HEK293 (cell line): ENCODE results near the gene SLC26A8.

Experiments used
- HOXD13 ChIP-seq: sonication (generic); formaldehyde crosslinking; IDR thresholded peaks from 2 replicates; pipeline ENCODE4 v1.8.0; 2022; ENCODE audit warnings: missing genetic modification reagents, borderline replicate concordance
- KLF9 ChIP-seq: fragments of 450-650 bp; formaldehyde crosslinking; IDR thresholded peaks from 2 replicates; pipeline ENCODE4 v1.5.1; 2016; ENCODE audit warnings: missing biosample characterization, missing genetic modification characterization, low read depth
- RBAK ChIP-seq: fragments of 450-650 bp; formaldehyde crosslinking; IDR thresholded peaks from 2 replicates; pipeline ENCODE4 v1.5.1; 2016; ENCODE audit warnings: missing biosample characterization, missing genetic modification characterization
- SCRT1 ChIP-seq: fragments of 450-650 bp; formaldehyde crosslinking; IDR thresholded peaks from 2 replicates; pipeline ENCODE4 v1.5.1; 2016; ENCODE audit warnings: missing biosample characterization, missing genetic modification characterization, borderline replicate concordance
- ZNF10 ChIP-seq: fragments of 450-650 bp; formaldehyde crosslinking; IDR thresholded peaks from 2 replicates; pipeline ENCODE4 v1.5.1; 2017; ENCODE audit warnings: missing biosample characterization, missing genetic modification characterization
- ZNF133 ChIP-seq: fragments of 450-650 bp; formaldehyde crosslinking; IDR thresholded peaks from 2 replicates; pipeline ENCODE4 v1.5.1; 2016; ENCODE audit warnings: missing biosample characterization, missing genetic modification characterization
- ZNF214 ChIP-seq: fragments of 450-650 bp; formaldehyde crosslinking; IDR thresholded peaks from 2 replicates; pipeline ENCODE4 v1.5.1; 2017; ENCODE audit warnings: missing biosample characterization, mild to moderate bottlenecking, missing genetic modification characterization, borderline replicate concordance
- ZNF23 ChIP-seq: fragments of 450-650 bp; formaldehyde crosslinking; IDR thresholded peaks from 2 replicates; pipeline ENCODE4 v1.5.1; 2016; ENCODE audit warnings: missing biosample characterization, missing genetic modification characterization, borderline replicate concordance
- ZNF248 ChIP-seq: fragments of 450-650 bp; formaldehyde crosslinking; IDR thresholded peaks from 2 replicates; pipeline ENCODE4 v1.5.1; 2017; ENCODE audit warnings: missing biosample characterization, missing genetic modification characterization
- ZNF37A ChIP-seq: fragments of 450-650 bp; IDR thresholded peaks from 2 replicates; pipeline ENCODE4 v1.5.1; 2018; ENCODE audit warnings: missing biosample characterization, missing genetic modification characterization
- ZNF426 ChIP-seq: fragments of 450-650 bp; formaldehyde crosslinking; IDR thresholded peaks from 2 replicates; pipeline ENCODE4 v1.5.1; 2017; ENCODE audit warnings: missing biosample characterization, missing genetic modification characterization, mild to moderate bottlenecking, inconsistent platforms, moderate library complexity
- ZNF548 ChIP-seq: fragments of 450-650 bp; formaldehyde crosslinking; IDR thresholded peaks from 2 replicates; pipeline ENCODE4 v1.5.1; 2016; ENCODE audit warnings: missing biosample characterization, missing genetic modification characterization
- ZNF555 ChIP-seq: fragments of 450-650 bp; formaldehyde crosslinking; conservative IDR thresholded peaks from 2 replicates; pipeline ENCODE4 v1.5.1; 2017; ENCODE audit warnings: missing biosample characterization, mild to moderate bottlenecking, missing genetic modification characterization, inconsistent platforms
- ZNF571 ChIP-seq: fragments of 450-650 bp; formaldehyde crosslinking; IDR thresholded peaks from 2 replicates; pipeline ENCODE4 v1.5.0; 2017; ENCODE audit warnings: missing biosample characterization, missing genetic modification characterization
- ZNF585B ChIP-seq: fragments of 450-650 bp; formaldehyde crosslinking; IDR thresholded peaks from 2 replicates; pipeline ENCODE4 v1.5.1; 2016; ENCODE audit warnings: missing biosample characterization, missing genetic modification characterization
- ZNF626 ChIP-seq: fragments of 450-650 bp; sonication (Bioruptor Pico); formaldehyde crosslinking; IDR thresholded peaks from 2 replicates; pipeline ENCODE4 v1.5.1; 2018; ENCODE audit warnings: missing biosample characterization, missing genetic modification characterization, inconsistent platforms
- ZNF670 ChIP-seq: fragments of 450-650 bp; formaldehyde crosslinking; IDR thresholded peaks from 2 replicates; pipeline ENCODE4 v1.5.1; 2016; ENCODE audit warnings: missing biosample characterization, missing genetic modification characterization, low read depth
- ZNF707 ChIP-seq: fragments of 450-650 bp; formaldehyde crosslinking; IDR thresholded peaks from 2 replicates; pipeline ENCODE4 v1.5.1; 2016; ENCODE audit warnings: missing biosample characterization, missing genetic modification characterization
- ZNF76 ChIP-seq: fragments of 450-650 bp; formaldehyde crosslinking; IDR thresholded peaks from 2 replicates; pipeline ENCODE4; 2016; ENCODE audit warnings: low read depth, missing biosample characterization, missing genetic modification characterization, borderline replicate concordance
- ZSCAN30 ChIP-seq: fragments of 450-650 bp; IDR thresholded peaks from 2 replicates; pipeline ENCODE4 v1.5.1; 2018; ENCODE audit warnings: missing biosample characterization, mild to moderate bottlenecking, missing genetic modification characterization, moderate library complexity
- TF ChIP-seq, protein P1 (sequence below): fragments of 450-650 bp; formaldehyde crosslinking; IDR thresholded peaks from 2 replicates; pipeline ENCODE4; 2016; ENCODE audit warnings: missing biosample characterization, missing genetic modification characterization
- TF ChIP-seq, protein P2 (sequence below): fragments of 450-650 bp; formaldehyde crosslinking; IDR thresholded peaks from 2 replicates; pipeline ENCODE4 v1.5.1; 2016; ENCODE audit warnings: missing biosample characterization, missing genetic modification characterization
- TF ChIP-seq, protein P3 (sequence below): fragments of 450-650 bp; formaldehyde crosslinking; conservative IDR thresholded peaks from 2 replicates; pipeline ENCODE4 v1.5.1; 2016; ENCODE audit warnings: low read depth, missing biosample characterization, missing genetic modification characterization
- TF ChIP-seq, protein P4 (sequence below): fragments of 450-650 bp; formaldehyde crosslinking; IDR thresholded peaks from 2 replicates; pipeline ENCODE4 v1.5.1; 2017; ENCODE audit warnings: missing biosample characterization, missing genetic modification characterization
- TF ChIP-seq, protein P5 (sequence below): fragments of 450-650 bp; formaldehyde crosslinking; IDR thresholded peaks from 2 replicates; pipeline ENCODE4 v1.5.1; 2016; ENCODE audit warnings: missing biosample characterization, missing genetic modification characterization
- TF ChIP-seq, protein P6 (sequence below): fragments of 450-650 bp; formaldehyde crosslinking; IDR thresholded peaks from 2 replicates; pipeline ENCODE4 v1.5.1; 2016; ENCODE audit warnings: missing biosample characterization, missing genetic modification characterization
- TF ChIP-seq, protein P7 (sequence below): fragments of 450-650 bp; IDR thresholded peaks from 2 replicates; pipeline ENCODE4 v1.5.1; 2018; ENCODE audit warnings: missing biosample characterization, missing genetic modification characterization

Gene SLC26A8

DNA sequence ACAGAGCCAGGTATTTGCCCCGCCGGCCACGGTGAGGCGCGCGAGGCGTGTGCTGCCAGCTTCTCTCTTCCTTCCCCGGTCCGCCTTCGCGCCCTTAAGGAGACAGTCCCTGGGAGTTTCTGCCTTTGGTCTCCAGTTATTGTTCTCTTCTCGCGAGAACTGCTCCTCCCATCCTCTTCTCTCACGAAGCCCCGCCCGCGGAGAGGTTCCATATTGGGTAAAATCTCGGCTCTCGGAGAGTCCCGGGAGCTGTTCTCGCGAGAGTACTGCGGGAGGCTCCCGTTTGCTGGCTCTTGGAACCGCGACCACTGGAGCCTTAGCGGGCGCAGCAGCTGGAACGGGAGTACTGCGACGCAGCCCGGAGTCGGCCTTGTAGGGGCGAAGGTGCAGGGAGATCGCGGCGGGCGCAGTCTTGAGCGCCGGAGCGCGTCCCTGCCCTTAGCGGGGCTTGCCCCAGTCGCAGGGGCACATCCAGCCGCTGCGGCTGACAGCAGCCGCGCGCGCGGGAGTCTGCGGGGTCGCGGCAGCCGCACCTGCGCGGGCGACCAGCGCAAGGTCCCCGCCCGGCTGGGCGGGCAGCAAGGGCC lies 3.2 kb upstream of the SLC26A8 start, which contains the start of gene MAPK14 (continued):
- no peak for TF ChIP-seq ZNF23 (tag by site-specific recombination)
- no peak for TF ChIP-seq ZNF426 (tag by site-specific recombination)
- no peak for TF ChIP-seq ZNF548 (tag by site-specific recombination)
- no peak for TF ChIP-seq ZNF133 (tag by site-specific recombination)
- TF ChIP-seq, protein P1, sequence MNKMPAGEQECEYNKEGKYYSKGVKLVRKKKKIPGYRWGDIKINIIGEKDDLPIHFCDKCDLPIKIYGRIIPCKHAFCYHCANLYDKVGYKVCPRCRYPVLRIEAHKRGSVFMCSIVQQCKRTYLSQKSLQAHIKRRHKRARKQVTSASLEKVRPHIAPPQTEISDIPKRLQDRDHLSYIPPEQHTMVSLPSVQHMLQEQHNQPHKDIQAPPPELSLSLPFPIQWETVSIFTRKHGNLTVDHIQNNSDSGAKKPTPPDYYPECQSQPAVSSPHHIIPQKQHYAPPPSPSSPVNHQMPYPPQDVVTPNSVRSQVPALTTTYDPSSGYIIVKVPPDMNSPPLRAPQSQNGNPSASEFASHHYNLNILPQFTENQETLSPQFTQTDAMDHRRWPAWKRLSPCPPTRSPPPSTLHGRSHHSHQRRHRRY (tag by site-specific recombination) = no peak
- TF ChIP-seq ZNF707 (tag by site-specific recombination) = no peak
- no peak for TF ChIP-seq ZNF670 (tag by site-specific recombination)
- TF ChIP-seq, protein P2, sequence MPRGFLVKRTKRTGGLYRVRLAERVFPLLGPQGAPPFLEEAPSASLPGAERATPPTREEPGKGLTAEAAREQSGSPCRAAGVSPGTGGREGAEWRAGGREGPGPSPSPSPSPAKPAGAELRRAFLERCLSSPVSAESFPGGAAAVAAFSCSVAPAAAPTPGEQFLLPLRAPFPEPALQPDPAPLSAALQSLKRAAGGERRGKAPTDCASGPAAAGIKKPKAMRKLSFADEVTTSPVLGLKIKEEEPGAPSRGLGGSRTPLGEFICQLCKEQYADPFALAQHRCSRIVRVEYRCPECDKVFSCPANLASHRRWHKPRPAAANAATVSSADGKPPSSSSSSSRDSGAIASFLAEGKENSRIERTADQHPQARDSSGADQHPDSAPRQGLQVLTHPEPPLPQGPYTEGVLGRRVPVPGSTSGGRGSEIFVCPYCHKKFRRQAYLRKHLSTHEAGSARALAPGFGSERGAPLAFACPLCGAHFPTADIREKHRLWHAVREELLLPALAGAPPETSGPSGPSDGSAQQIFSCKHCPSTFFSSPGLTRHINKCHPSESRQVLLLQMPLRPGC (tag by site-specific recombination) = 0 out of 2 replicates have a peak, but pooled peaks have one; percentile 6
- TF ChIP-seq, protein P3, sequence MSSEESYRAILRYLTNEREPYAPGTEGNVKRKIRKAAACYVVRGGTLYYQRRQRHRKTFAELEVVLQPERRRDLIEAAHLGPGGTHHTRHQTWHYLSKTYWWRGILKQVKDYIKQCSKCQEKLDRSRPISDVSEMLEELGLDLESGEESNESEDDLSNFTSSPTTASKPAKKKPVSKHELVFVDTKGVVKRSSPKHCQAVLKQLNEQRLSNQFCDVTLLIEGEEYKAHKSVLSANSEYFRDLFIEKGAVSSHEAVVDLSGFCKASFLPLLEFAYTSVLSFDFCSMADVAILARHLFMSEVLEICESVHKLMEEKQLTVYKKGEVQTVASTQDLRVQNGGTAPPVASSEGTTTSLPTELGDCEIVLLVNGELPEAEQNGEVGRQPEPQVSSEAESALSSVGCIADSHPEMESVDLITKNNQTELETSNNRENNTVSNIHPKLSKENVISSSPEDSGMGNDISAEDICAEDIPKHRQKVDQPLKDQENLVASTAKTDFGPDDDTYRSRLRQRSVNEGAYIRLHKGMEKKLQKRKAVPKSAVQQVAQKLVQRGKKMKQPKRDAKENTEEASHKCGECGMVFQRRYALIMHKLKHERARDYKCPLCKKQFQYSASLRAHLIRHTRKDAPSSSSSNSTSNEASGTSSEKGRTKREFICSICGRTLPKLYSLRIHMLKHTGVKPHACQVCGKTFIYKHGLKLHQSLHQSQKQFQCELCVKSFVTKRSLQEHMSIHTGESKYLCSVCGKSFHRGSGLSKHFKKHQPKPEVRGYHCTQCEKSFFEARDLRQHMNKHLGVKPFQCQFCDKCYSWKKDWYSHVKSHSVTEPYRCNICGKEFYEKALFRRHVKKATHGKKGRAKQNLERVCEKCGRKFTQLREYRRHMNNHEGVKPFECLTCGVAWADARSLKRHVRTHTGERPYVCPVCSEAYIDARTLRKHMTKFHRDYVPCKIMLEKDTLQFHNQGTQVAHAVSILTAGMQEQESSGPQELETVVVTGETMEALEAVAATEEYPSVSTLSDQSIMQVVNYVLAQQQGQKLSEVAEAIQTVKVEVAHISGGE (tag by site-specific recombination) = no peak; the same call in 1 of the 2 replicates
- no peak for TF ChIP-seq ZNF248 (tag by site-specific recombination)
- no peak for TF ChIP-seq SCRT1
- TF ChIP-seq, protein P4, sequence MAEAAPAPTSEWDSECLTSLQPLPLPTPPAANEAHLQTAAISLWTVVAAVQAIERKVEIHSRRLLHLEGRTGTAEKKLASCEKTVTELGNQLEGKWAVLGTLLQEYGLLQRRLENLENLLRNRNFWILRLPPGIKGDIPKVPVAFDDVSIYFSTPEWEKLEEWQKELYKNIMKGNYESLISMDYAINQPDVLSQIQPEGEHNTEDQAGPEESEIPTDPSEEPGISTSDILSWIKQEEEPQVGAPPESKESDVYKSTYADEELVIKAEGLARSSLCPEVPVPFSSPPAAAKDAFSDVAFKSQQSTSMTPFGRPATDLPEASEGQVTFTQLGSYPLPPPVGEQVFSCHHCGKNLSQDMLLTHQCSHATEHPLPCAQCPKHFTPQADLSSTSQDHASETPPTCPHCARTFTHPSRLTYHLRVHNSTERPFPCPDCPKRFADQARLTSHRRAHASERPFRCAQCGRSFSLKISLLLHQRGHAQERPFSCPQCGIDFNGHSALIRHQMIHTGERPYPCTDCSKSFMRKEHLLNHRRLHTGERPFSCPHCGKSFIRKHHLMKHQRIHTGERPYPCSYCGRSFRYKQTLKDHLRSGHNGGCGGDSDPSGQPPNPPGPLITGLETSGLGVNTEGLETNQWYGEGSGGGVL (tag by site-specific recombination) = no peak; the same call in 1 of the 2 replicates
- TF ChIP-seq ZNF571 (tag by site-specific recombination) = no peak
- no peak for TF ChIP-seq ZNF626 (tag by site-specific recombination)
- TF ChIP-seq, protein P5, sequence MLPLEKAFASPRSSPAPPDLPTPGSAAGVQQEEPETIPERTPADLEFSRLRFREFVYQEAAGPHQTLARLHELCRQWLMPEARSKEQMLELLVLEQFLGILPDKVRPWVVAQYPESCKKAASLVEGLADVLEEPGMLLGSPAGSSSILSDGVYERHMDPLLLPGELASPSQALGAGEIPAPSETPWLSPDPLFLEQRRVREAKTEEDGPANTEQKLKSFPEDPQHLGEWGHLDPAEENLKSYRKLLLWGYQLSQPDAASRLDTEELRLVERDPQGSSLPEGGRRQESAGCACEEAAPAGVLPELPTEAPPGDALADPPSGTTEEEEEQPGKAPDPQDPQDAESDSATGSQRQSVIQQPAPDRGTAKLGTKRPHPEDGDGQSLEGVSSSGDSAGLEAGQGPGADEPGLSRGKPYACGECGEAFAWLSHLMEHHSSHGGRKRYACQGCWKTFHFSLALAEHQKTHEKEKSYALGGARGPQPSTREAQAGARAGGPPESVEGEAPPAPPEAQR (tag by site-specific recombination) = no peak
- peak; percentile 90 for TF ChIP-seq ZSCAN30 (tag by site-specific recombination)
- TF ChIP-seq KLF9 = peak; percentile 62; the same call in 1 of the 2 replicates
- TF ChIP-seq ZNF37A (tag by site-specific recombination) = no peak
- no peak for TF ChIP-seq ZNF555 (tag by site-specific recombination)
- TF ChIP-seq ZNF585B = no peak
- TF ChIP-seq ZNF76 (tag by site-specific recombination) = no peak
- no peak; the same call in 1 of the 2 replicates for TF ChIP-seq ZNF10 (tag by site-specific recombination)
- TF ChIP-seq RBAK = no peak
- TF ChIP-seq, protein P6, sequence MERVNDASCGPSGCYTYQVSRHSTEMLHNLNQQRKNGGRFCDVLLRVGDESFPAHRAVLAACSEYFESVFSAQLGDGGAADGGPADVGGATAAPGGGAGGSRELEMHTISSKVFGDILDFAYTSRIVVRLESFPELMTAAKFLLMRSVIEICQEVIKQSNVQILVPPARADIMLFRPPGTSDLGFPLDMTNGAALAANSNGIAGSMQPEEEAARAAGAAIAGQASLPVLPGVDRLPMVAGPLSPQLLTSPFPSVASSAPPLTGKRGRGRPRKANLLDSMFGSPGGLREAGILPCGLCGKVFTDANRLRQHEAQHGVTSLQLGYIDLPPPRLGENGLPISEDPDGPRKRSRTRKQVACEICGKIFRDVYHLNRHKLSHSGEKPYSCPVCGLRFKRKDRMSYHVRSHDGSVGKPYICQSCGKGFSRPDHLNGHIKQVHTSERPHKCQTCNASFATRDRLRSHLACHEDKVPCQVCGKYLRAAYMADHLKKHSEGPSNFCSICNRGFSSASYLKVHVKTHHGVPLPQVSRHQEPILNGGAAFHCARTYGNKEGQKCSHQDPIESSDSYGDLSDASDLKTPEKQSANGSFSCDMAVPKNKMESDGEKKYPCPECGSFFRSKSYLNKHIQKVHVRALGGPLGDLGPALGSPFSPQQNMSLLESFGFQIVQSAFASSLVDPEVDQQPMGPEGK (tag by site-specific recombination) = no peak
- TF ChIP-seq HOXD13 = no peak
- no peak for TF ChIP-seq ZNF214
- TF ChIP-seq, protein P7, sequence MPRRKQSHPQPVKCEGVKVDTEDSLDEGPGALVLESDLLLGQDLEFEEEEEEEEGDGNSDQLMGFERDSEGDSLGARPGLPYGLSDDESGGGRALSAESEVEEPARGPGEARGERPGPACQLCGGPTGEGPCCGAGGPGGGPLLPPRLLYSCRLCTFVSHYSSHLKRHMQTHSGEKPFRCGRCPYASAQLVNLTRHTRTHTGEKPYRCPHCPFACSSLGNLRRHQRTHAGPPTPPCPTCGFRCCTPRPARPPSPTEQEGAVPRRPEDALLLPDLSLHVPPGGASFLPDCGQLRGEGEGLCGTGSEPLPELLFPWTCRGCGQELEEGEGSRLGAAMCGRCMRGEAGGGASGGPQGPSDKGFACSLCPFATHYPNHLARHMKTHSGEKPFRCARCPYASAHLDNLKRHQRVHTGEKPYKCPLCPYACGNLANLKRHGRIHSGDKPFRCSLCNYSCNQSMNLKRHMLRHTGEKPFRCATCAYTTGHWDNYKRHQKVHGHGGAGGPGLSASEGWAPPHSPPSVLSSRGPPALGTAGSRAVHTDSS (tag by site-specific recombination) = no peak
